ENCODE measurements around the gene CDH4.

The CDH4 gene

GRCh38 chr20:61736001-61736635 lies 484.1 kb downstream of the CDH4 start:
- no peak for DNase-seq (ENCODE audit: low read depth in 1 of 2, low spot score in 1 of 2)
- in situ Hi-C loops (cut with HindIII; ENCODE audit: low pct_unique_long_range_greater_than_20kb, low sequenced_read_pairs), result no loop called here
- TF ChIP-seq JUND (IDR thresholded peaks at IDR 0.05; ENCODE audit: low read depth), result no peak

- in situ Hi-C loops (cut with HindIII; ENCODE audit: low pct_unique_long_range_greater_than_20kb, low sequenced_read_pairs), result no loop called here
- no peak for DNase-seq (ENCODE audit: low read depth in 1 of 2, low spot score in 1 of 2)
- no peak for TF ChIP-seq JUND (IDR thresholded peaks at IDR 0.05; ENCODE audit: low read depth)
These were observed 484.8 kb downstream of the CDH4 start for GRCh38 chr20:61736751-61737310.

GRCh38 chr20:61737346-61737745 lies 485.3 kb downstream of the CDH4 start:
- TF ChIP-seq JUND (IDR thresholded peaks at IDR 0.05; ENCODE audit: low read depth), result no peak
- DNase-seq (ENCODE audit: low read depth in 1 of 2, low spot score in 1 of 2), result no peak
- in situ Hi-C loops (cut with HindIII; ENCODE audit: low pct_unique_long_range_greater_than_20kb, low sequenced_read_pairs), result no loop called here

- TF ChIP-seq JUND (IDR thresholded peaks at IDR 0.05; ENCODE audit: low read depth), result no peak
- in situ Hi-C loops (cut with HindIII; ENCODE audit: low pct_unique_long_range_greater_than_20kb, low sequenced_read_pairs), result no loop called here
- DNase-seq (ENCODE audit: low read depth in 1 of 2, low spot score in 1 of 2), result no peak
These were observed 485.9 kb downstream of the CDH4 start for GRCh38 chr20:61737812-61738443.

GRCh38 chr20:61738601-61739069 lies 486.6 kb downstream of the CDH4 start:
- in situ Hi-C loops (cut with HindIII; ENCODE audit: low pct_unique_long_range_greater_than_20kb, low sequenced_read_pairs), result no loop called here
- DNase-seq (ENCODE audit: low read depth in 1 of 2, low spot score in 1 of 2), result no peak
- no peak for TF ChIP-seq JUND (IDR thresholded peaks at IDR 0.05; ENCODE audit: low read depth)

- TF ChIP-seq JUND (IDR thresholded peaks at IDR 0.05; ENCODE audit: low read depth), result no peak
- DNase-seq (ENCODE audit: low read depth in 1 of 2, low spot score in 1 of 2), result no peak
- in situ Hi-C loops (cut with HindIII; ENCODE audit: low pct_unique_long_range_greater_than_20kb, low sequenced_read_pairs), result no loop called here
These were observed 487.2 kb downstream of the CDH4 start for GRCh38 chr20:61739086-61739831.

- no peak for TF ChIP-seq JUND (IDR thresholded peaks at IDR 0.05; ENCODE audit: low read depth)
- DNase-seq (ENCODE audit: low read depth in 1 of 2, low spot score in 1 of 2), result no peak
- in situ Hi-C loops (cut with HindIII; ENCODE audit: low pct_unique_long_range_greater_than_20kb, low sequenced_read_pairs), result no loop called here
These were observed 487.7 kb downstream of the CDH4 start for GRCh38 chr20:61739832-61740118.

GRCh38 chr20:61742097-61742825 lies 490.2 kb downstream of the CDH4 start:
- in situ Hi-C loops (cut with HindIII; ENCODE audit: low pct_unique_long_range_greater_than_20kb, low sequenced_read_pairs), result no loop called here
- DNase-seq (ENCODE audit: low read depth in 1 of 2, low spot score in 1 of 2), result no peak
- no peak for TF ChIP-seq JUND (IDR thresholded peaks at IDR 0.05; ENCODE audit: low read depth)

GRCh38 chr20:61743606-61744005 lies 491.5 kb downstream of the CDH4 start:
- DNase-seq (ENCODE audit: low read depth in 1 of 2, low spot score in 1 of 2), result no peak
- no peak for TF ChIP-seq JUND (IDR thresholded peaks at IDR 0.05; ENCODE audit: low read depth)
- in situ Hi-C loops (cut with HindIII; ENCODE audit: low pct_unique_long_range_greater_than_20kb, low sequenced_read_pairs), result no loop called here

- TF ChIP-seq JUND (IDR thresholded peaks at IDR 0.05; ENCODE audit: low read depth), result no peak
- in situ Hi-C loops (cut with HindIII; ENCODE audit: low pct_unique_long_range_greater_than_20kb, low sequenced_read_pairs), result no loop called here
- peak in 1 of 2 experiments; percentile 25 for DNase-seq (ENCODE audit: low read depth in 1 of 2, low spot score in 1 of 2)
These were observed 492.8 kb downstream of the CDH4 start for GRCh38 chr20:61744691-61745396.

- no peak for TF ChIP-seq JUND (IDR thresholded peaks at IDR 0.05; ENCODE audit: low read depth)
- no peak for DNase-seq (ENCODE audit: low read depth in 1 of 2, low spot score in 1 of 2)
- in situ Hi-C loops (cut with HindIII; ENCODE audit: low pct_unique_long_range_greater_than_20kb, low sequenced_read_pairs), result no loop called here
These were observed 493.5 kb downstream of the CDH4 start for GRCh38 chr20:61745397-61746146.

All from T47D (cell line).